Spinal cord (tissue), 10 donors: Measurements from ENCODE around the gene LRP1B. TPM values are rescaled to one million over a fixed set of nuclear protein-coding genes. Genes with fewer than 3 reads are reported as not detected.

ENCODE experiments used
- DNase-seq, 6 donors: peaks; one replicate each; pipeline versions ENCODE4 v3.0.0 to v3.0.0-alpha.2; 2013 to 2015; ENCODE audit warnings: low spot score in 6 of 6, low read depth in 4 of 6
- H3K27ac ChIP-seq: one replicate; pipeline ENCODE4 v1.5.1; 2013; ENCODE audit warnings: low read depth, low read length, control low read depth
- H3K27me3 ChIP-seq: one replicate; pipeline ENCODE4 v1.6.1; 2013; ENCODE audit warnings: low read length; ENCODE audit not compliant: control insufficient read depth, insufficient read depth
- H3K36me3 ChIP-seq: one replicate; pipeline ENCODE4 v1.6.1; 2013; ENCODE audit warnings: low read length; ENCODE audit not compliant: control insufficient read depth, insufficient read depth
- H3K4me1 ChIP-seq: one replicate; pipeline ENCODE4 v1.6.1; 2013; ENCODE audit warnings: low read length; ENCODE audit not compliant: control insufficient read depth, insufficient read depth
- H3K4me3 ChIP-seq: one replicate; pipeline ENCODE4 v1.5.1; 2013; ENCODE audit warnings: low read depth, low read length, control low read depth
- H3K9me3 ChIP-seq: one replicate; pipeline ENCODE4 v1.6.1; 2013; ENCODE audit warnings: low read length; ENCODE audit not compliant: control insufficient read depth, insufficient read depth
- WGBS: methylation state at CpG from one replicate; pipeline ENCODE4 v1.1.5; 2013; ENCODE audit warnings: missing lambda C conversion rate; ENCODE audit not compliant: insufficient coverage; 5-methylcytosine and 5-hydroxymethylcytosine counted together
- polyA plus RNA-seq, 2 donors: library from polyadenylated mRNA; unstranded; fragments of 120-200 nt; gene quantifications; one replicate each; pipeline ENCODE4 v1.2.1, GENCODE V29; 2013; ENCODE audit not compliant: insufficient read length in 2 of 2
- total RNA-seq, 2 donors: library from RNA; depleted of rRNA in 1 of 2; stranded (reverse); fragments of 120-200 nt in 1 of 2; fragments of >200 nt in 1 of 2; gene quantifications; one replicate each; pipeline versions ENCODE4 v1.2.3 to v1.2.4, GENCODE V29; 2013 to 2014
- donor health status: healthy.

LRP1B gene
- total and polyA plus RNA-seq, 4 donors: 22.1 to 70.2 (median 32.1) TPM

GRCh38 chr2:140905083-140905781 is 1225.6 kb downstream of the LRP1B start:
- no peak for DNase-seq
- Histone ChIP-seq H3K36me3 (no peaks in the 10 kb centered on the region), H3K9me3 (no peaks in the 10 kb centered on the region), H3K27ac (no peak overlapping the region), H3K4me3 (no peak overlapping the region), H3K27me3 (no peaks in the 10 kb centered on the region), H3K4me1 (no peaks in the 10 kb centered on the region)
- WGBS: 79% methylated on average over 3 of the region's 6 CpGs

GRCh38 chr2:140895378-140895777 is 1235.4 kb downstream of the LRP1B start:
- H3K4me3 ChIP-seq: no peak overlapping the region
- H3K27me3 ChIP-seq: no peaks in the 10 kb centered on the region
- no peak overlapping the region for H3K27ac ChIP-seq
- no peaks in the 10 kb centered on the region for H3K4me1 ChIP-seq
- 83% methylated on average over 9 of the region's 9 CpGs for WGBS
- no peaks in the 10 kb centered on the region for H3K9me3 ChIP-seq
- no peak for DNase-seq
- H3K36me3 ChIP-seq: no peaks in the 10 kb centered on the region

- DNase-seq: no peak
- no peaks in the 10 kb centered on the region for H3K4me1 ChIP-seq
- H3K27me3 ChIP-seq: no peaks in the 10 kb centered on the region
- no peaks in the 10 kb centered on the region for H3K36me3 ChIP-seq
- no peaks in the 10 kb centered on the region for H3K9me3 ChIP-seq
- no peak overlapping the region for H3K27ac ChIP-seq
- no CpG with 5 or more reads among the region's 4 CpGs for WGBS
- no peak overlapping the region for H3K4me3 ChIP-seq
These were observed 1237.1 kb downstream of the LRP1B start for GRCh38 chr2:140893685-140894084.

GRCh38 chr2:140892911-140893637 is 1237.7 kb downstream of the LRP1B start:
- Histone ChIP-seq H3K36me3 (no peaks in the 10 kb centered on the region), H3K27ac (no peak overlapping the region), H3K4me3 (no peak overlapping the region), H3K9me3 (no peaks in the 10 kb centered on the region), H3K27me3 (no peaks in the 10 kb centered on the region), H3K4me1 (no peaks in the 10 kb centered on the region)
- DNase-seq: no peak
- no CpG with 5 or more reads among the region's 3 CpGs for WGBS

GRCh38 chr2:140892436-140892835 is 1238.4 kb downstream of the LRP1B start:
- H3K27ac ChIP-seq: no peak overlapping the region
- DNase-seq: no peak
- no peaks in the 10 kb centered on the region for H3K4me1 ChIP-seq
- H3K9me3 ChIP-seq: no peaks in the 10 kb centered on the region
- no peaks in the 10 kb centered on the region for H3K36me3 ChIP-seq
- WGBS: 83% methylated on average over 1 of the region's 5 CpGs
- H3K4me3 ChIP-seq: no peak overlapping the region
- no peaks in the 10 kb centered on the region for H3K27me3 ChIP-seq

GRCh38 chr2:140891614-140892212 is 1239.1 kb downstream of the LRP1B start:
- Histone ChIP-seq H3K9me3 (no peaks in the 10 kb centered on the region), H3K27ac (no peak overlapping the region), H3K27me3 (no peaks in the 10 kb centered on the region), H3K4me1 (no peaks in the 10 kb centered on the region), H3K36me3 (no peaks in the 10 kb centered on the region), H3K4me3 (no peak overlapping the region)
- no peak for DNase-seq
- WGBS: no CpG with 5 or more reads among the region's 1 CpG

GRCh38 chr2:140882671-140883620 is 1247.9 kb downstream of the LRP1B start:
- Histone ChIP-seq H3K27ac (no peak overlapping the region), H3K36me3 (no peaks in the 10 kb centered on the region), H3K4me1 (no peaks in the 10 kb centered on the region), H3K9me3 (no peaks in the 10 kb centered on the region), H3K4me3 (no peak overlapping the region), H3K27me3 (no peaks in the 10 kb centered on the region)
- WGBS: 93% methylated on average over 3 of the region's 5 CpGs
- DNase-seq: peak in 3 of 6 donors; percentile 4 to 22 (median 18)

- WGBS: no CpG with 5 or more reads among the region's 1 CpG
- Histone ChIP-seq H3K36me3 (no peaks in the 10 kb centered on the region), H3K4me3 (no peak overlapping the region)
These were observed 1250.2 kb downstream of the LRP1B start for GRCh38 chr2:140880573-140880972.

GRCh38 chr2:140876015-140876414 is 1254.8 kb downstream of the LRP1B start:
- peaks cover 9% of the 10 kb centered on the region for H3K9me3 ChIP-seq
- no peaks in the 10 kb centered on the region for H3K4me1 ChIP-seq
- H3K4me3 ChIP-seq: no peak overlapping the region
- H3K27me3 ChIP-seq: no peaks in the 10 kb centered on the region
- H3K27ac ChIP-seq: no peak overlapping the region
- DNase-seq: no peak
- H3K36me3 ChIP-seq: no peaks in the 10 kb centered on the region
- no CpG with 5 or more reads among the region's 1 CpG for WGBS

More at GRCh38 chr2:140880573-140880972, 1250.2 kb downstream of the LRP1B start:
- DNase-seq: peak in 1 of 6 donors; percentile 8
- no peaks in the 10 kb centered on the region for H3K4me1 ChIP-seq
- H3K27ac ChIP-seq: no peak overlapping the region
- H3K27me3 ChIP-seq: no peaks in the 10 kb centered on the region
- H3K9me3 ChIP-seq: peaks cover 4% of the 10 kb centered on the region
